ENCODE measurements around the gene ABLIM1.

The ABLIM1 gene

DNA sequence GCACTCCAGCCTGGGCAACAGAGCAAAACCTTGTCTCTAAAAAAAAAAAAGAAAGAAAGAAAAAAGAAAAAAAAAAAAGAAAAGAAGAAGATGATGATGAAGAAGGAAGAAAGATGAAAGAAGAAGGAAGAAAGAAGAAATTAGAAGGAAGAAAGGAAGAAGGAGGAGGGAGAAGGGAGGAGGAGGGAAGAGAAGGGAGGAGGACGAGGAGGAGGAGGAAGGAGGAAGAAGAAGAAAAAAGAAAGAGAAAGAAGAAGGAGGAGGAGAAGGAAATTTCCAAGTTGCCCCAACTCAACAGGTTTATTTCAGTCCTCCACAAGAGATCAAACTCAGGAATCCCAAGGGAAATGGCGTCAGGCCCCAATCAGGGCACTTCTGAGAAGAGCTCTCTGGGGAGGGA is 115.7 kb downstream of the ABLIM1 start:
- no peak for DNase-seq

DNA sequence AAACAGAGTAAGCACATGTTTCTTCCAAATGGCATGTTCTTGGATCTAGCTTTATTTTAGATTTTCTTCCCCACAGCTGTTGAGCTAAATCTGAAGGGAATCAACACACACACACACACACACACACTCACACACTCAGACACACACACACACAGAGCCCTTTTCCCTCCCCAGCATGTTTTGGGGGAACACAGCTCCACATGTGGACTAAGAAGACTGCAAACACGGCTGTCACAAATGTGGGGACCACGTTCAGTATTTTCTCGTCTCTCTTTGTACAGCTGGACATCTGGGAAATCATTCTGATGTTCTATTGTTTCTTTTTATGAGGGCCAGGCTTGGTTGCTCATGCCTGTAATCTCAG is 116.3 kb downstream of the ABLIM1 start:
- DNase-seq, result no peak

DNA sequence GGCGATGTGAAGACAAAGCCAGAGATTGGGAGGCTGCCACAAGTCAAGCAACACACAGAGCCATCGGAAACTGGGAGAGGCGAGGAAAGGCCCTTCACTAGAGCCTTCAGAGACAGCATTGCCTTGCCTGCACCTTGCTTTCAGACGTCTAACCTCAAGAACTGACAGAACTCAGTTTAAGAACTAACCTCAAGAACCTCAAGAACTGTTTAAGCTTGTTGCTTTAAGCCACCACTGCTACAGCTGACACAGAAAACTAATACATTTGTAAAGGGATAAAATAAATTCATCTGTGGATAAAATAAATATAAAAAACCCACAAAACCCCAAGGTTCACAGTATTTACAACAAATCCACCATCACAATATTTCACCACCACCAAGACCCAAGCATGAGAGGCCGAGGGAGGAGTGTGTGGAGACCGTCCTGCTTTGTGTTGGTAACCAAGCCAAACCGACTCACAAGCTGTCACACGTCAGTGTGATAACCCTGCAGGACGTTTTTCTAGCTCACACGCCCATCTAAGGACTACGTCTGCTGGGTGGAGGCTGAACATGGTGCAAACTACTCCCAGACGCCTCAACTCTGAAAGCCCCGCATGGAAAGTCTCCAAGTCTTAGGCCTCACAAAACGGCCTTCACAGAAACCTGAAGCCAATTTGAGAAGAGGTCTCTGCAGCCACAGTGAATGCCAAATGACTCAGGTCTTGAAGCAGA is 116.8 kb downstream of the ABLIM1 start:
- DNase-seq, result no peak

DNA sequence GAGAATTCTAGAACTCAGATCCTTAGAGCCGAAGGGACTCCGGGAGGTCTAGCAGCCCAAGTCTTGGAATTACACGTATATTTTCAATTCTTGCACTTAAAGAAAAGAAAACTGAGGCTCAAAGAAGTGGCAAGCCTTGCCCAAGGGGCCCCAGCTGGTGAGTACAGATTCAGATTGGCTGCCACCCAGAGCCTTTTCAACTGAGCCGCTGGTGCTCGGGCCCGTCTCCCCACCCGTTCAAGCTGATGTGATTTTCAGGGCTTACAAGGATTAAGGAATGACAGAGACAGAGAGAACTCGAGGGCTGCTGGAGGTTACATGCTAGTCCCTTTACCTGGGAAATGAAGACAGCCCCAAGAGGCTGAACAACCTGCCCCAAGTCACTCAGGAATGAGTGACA is 117.8 kb downstream of the ABLIM1 start:
- no peak for DNase-seq

DNA sequence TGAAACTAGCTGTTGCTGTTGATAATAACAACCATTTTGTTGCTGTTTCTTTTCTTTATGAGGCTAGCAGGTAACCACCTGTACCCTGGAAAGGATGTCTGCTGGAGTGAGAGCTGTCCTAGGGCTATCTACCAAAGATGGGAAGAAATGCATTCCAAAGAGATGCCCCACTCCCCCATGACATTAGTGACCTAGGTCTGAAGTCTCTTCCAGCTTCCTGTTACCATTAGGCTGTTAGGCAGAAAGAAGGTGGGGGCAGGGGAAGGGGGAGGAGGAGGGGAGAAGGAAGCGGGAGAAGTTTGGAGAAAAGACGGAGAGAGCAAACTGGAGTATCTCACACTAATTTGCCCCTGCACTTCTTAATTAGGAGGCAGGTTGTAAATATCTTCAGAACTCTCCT is 118.5 kb downstream of the ABLIM1 start:
- no peak for DNase-seq

DNA sequence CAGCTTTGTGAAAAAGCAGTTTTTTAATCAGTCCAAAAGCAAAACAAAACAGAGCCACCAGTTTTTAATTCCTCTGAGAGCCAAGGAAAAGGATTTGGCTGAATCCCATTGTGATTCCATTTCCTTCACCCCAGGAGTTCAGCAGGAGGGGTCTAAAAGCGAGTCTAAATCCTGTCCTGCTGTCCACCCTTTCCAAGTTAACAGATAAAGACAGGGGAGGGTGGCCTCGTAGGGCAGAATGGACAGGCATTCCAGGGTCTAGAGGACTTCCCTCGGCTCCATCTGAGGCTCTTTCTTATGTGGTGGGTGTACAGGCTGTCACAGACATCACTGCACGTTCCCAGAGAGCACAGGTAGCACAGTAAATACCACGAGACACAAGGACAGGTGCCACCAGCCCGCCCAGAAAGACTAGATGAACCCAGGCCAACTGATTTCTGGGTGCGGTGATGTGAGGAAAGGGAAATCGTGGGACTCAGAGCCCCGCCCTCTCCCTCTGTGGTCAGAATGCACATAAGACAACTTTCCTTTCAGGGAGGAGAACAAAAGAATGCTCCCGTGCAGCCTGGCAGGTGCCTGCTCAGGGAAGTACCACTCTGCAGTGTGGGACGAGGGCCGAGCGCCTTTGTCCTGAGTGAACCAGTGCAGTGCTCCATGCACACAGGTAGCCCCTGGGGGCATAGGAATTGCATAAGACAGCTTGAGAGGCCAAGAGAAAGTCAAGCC is 119.7 kb downstream of the ABLIM1 start:
- no peak for DNase-seq

DNA sequence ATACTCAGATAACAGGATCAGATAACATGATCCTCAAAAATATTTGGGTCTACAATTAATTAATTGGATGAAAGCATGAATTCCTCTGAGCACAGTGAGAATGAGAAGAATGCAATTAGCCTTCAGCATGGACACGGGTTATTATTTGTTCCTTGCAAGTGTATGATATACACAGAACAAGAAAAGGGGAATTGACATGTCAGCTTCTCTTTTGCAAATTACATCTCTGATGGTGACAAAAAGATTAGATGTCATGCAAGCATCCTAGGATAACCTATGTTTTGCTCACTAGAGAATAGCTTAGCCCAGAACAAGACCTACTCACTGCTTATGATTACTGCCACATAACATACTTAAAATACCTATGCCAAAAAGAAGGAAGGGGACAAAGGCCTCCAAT is 120.3 kb downstream of the ABLIM1 start:
- no peak for DNase-seq

DNA sequence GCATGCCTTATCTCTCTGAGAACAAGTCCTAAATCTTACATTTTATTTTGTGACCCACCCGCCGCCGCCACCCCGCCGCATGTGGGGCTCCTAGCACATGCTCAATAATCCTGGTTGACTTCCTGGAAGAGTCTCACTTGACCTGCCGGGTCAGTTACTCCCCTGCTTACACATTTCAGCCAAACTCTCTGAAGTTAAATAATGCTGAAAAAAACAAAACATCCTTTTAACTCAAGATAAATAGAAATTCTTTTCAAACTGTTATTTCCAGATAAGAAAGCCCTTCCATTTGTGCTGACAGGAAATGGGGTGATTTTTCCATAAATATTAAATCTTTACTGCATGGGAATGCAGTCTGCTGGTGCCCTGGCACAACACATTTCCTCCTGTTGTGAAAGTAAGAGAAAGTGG is 123.5 kb downstream of the ABLIM1 start:
- DNase-seq, result no peak

DNA sequence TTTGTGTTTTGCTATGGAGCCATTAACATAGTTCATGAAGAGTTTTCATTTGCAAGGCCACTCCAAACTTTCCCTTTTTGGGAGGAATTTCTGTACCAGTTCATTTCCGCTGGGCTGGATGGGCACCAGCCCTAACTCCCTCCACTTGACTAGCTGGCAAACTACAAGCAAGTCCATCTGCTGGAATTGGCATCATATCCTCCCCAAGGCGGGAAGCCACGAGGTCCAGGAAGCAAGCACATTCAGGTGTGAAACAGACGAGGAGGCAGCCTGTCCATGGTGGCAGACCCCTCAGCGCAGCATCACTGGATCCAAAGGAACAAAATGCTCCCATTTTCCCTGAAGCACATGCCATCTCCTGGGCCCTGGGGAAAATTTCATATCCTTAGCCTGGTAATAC is 125.8 kb downstream of the ABLIM1 start:
- no peak for DNase-seq

DNA sequence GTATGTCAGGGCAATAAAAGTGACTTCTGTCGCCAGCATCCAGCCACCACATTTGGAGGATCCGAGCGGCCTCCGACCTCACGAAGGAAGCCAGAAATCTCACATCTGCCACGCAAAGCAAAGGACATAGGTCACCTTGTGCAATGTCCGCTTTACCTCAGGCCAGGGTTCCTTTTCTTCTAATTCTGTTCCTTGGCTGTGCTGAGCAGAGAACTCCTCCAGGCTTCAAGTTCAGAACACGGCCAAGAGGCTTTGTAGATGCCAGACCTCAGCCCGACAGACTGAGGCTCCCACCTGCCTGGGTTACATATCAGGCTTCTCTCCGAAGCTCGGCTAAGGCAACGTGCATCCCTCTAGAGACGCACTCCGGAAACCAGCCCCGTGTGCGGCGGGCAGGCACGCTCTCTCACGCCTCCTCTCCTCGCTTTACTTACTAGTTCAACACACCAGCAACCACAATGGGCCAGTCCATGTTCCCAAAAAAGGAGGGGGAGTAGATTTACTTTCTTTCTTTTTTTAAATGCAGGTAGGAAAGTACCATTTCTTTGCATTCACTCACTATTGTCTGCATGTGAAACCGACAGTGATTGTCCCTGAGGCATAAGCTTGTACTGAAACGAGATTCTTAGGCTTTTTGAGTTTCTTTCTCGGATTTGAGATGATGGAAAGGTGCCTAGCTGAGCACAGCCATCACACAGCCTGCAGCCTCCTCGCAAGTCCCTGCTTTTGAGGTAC is 131.4 kb downstream of the ABLIM1 start:
- DNase-seq, result peak; percentile 95

DNA sequence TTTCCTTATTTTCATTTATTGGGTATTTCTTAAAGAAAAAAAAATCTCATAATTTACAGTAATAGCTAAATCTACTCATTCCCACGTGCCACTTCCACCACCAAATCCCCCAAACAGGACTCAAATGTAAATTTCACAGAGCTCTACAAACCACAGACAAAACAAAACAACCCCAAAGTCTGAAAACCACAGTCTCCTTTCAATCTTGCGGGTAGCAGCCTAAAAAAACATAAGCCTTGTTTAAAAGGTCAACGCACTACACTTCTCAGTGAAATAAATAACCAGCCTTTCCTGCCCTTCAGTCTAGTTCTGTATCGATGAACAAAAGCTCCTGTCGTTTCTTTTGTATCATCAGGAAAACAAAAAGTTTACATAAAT is 132.0 kb downstream of the ABLIM1 start:
- no peak for DNase-seq

DNA sequence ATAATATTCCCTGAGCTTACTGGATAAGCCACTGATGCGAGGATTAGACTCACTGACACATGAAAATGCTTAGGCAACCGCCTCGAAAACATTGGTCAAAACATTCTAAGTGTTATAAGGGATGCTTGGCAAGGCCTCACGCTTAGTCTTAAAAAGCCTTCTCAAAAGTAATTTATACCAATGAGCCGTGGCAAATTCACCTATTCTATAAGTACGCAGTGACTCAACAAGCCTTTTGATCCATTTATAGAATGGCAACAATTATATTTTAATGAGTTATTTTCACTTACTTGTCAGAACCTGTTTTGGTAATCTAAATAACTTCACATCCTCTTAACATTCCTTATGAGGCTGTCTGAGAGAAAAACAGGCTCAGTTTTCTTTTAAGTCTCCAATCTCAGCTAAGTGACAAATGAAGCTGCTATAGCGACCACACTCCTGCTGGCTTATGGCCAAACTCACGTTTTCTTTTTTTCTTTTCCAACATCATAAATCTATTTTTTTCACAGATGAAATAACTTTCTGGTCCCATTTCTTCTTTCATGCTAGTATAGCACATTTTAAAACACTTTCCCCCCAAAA is 132.6 kb downstream of the ABLIM1 start:
- no peak for DNase-seq

DNA sequence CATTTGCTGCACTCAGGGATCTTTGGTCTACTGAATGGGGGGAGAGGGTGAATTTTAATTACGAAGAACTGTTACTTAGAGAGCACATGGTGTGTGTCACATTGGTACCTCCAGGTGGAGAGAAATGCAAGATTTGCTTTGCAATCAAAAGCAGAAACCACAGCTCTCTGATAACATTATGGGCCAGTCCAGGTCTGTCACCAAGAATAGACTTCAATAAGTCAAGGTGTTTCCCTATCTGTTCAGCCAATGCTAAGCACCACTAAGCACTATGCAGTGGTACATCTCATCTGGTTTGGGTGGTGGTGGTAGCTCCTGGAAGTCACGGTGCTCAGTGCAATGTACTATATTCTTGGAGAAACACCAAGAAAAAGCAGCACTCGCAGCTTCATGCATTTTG is 134.2 kb downstream of the ABLIM1 start:
- no peak for DNase-seq

DNA sequence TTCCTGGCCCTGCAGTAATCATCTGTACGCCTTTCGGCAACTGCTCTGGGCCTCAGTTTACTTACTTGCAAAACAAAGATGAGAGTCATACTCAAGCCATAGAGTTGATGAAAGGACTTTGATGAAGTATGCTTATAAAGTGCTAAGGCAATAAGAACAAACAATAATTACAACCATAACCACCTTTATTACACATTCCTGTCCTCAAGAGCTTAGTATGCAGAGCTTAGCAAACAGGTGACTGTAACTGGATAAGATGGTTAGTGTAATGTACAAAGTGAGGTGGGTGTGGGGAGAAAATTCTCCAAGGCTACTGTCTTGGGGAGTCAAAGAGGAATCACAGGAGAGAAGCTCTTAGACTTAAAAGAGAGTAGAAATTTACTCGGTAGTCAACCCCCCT is 136.8 kb downstream of the ABLIM1 start:
- DNase-seq, result no peak

DNA sequence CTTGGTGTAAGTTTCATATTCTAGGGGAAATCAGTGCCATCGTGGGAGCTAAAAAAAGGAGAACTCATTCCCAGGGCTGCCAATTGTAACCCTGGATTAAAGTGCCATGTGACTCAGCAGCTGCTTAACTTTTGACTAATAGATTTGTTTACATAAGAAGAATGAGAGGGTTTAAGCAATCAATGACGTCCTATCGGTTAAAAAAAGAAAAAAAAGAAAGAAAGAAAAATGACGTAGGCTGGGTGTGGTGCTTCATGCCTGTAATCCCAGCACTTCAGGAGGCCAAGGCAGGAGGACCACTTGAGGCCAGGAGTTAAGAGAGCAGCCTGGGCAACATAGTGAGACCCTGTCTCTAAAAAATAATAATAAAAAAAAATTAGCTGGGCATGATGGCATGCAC is 137.6 kb downstream of the ABLIM1 start:
- DNase-seq, result peak; percentile 55

DNA sequence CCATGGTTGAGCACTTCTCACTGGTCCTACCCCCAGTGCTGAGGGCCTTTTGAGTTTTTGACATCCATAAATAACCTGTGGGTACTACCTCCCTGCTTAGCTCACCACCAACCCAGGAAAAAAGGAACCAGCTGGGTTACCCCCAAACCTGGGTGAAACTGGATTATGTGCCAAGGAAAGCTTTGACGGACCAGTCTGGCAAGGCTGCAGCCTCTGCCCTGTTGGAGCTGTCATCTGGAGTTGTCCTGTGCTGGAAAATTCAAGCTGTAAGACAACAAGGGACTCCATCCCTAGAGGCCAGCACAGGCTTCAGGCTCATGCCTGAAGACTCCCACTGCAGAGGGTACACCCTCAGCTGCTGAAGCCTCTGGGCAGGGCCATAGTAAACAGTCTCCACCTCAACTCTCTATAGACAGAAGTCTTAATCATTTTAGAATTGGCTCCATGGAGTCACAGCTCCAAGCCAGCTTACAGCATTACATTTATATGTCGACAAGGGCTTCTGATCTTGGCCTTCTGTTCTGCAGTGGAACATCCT is 138.2 kb downstream of the ABLIM1 start:
- DNase-seq, result no peak

DNA sequence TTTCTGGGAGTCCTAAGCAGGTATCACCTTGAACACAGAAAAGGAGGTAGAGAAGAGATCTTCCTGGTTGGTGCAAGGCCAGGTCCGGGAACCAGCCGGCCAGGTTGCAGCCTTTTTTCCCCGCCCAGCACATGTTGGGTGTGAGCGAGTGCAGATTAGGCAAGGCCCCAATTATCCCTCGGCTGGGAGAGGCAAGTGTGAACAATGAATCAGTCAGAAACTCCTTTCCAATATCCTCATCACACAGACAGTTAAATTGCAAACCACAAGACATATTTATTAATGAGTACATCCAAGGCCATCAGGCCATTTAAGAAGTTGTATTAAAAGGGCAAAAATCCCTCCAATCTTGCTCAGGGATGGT is 138.8 kb downstream of the ABLIM1 start:
- DNase-seq, result no peak

DNA sequence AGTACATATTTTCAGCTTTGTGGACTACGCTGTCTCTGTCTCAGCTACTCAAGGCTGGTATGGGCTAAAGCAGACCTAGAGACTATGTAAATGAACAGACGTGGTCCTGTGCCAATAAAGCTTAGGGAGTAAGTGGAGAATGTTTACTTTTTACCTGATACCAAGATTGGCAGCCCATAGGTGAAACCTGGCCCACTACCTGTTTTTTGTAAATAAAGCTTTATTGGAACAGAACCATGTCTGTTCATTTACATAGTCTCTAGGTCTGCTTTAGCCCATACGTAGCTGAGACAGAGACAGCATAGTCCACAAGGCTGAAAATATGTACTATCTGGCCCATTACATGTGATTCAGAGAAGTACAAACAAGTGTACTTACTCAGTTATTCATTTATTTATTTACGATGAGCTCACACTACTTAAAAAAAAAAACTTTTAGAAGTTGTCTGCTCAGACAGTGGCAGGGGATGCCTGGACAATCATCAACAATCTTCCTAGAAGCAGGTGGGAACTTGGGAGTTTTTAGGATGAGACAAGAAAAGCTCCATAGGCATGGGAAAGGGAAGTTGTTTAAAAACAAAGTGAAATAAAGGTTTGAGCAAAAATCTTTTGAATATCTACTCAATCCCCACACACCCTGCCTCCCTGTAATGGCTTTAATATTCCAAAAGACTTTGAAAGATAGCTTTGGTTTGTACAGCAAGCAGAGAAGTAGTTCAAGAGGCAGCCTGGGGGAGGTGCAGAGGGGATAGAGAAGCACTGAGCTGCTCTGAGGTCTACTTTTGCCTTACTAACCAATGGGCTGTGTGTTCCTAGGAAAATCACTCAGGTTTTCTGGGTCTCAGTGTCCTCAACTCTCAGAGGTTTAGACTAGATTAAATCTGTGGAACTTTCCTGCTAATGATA is 139.4 kb downstream of the ABLIM1 start:
- no peak for DNase-seq

DNA sequence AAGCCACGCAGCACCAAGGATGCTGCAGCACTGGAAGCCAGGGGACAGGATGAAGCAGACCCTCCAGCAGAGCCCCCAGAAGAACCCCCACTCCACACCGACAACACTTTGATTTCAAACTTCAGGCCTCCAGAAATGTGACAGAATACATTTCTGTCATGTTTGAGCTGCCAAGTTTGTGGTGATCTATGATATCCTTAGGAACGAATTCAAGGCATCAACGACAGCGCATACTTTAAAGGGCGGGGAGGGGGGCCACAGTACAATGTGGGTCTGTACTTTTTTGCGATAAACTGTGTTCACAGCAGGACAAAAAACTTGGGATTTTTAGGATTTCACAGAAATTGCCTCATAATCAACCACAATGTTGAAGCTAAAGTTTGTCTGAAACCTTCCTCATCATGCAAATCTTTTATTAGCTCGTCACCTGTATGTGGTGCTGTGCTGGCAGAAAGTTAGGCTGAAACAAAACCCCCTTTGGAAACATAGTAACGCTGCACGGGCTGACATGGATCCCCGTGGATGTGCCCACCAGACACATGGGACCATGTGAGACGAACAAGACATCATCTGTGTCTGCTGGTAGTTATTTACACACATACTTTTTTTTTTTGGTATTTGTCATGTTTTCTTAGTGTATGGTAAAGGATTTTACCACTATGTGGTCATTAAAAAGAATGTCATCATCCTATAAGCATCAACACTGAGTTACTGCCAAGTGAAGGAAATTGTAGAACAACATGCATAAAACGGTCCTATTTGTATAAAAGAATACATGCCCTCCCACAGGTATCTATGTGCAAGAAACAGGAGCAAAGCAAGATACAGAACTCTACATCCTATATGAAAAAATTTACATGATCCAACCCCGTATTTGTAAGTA is 140.5 kb downstream of the ABLIM1 start:
- DNase-seq, result no peak

DNA sequence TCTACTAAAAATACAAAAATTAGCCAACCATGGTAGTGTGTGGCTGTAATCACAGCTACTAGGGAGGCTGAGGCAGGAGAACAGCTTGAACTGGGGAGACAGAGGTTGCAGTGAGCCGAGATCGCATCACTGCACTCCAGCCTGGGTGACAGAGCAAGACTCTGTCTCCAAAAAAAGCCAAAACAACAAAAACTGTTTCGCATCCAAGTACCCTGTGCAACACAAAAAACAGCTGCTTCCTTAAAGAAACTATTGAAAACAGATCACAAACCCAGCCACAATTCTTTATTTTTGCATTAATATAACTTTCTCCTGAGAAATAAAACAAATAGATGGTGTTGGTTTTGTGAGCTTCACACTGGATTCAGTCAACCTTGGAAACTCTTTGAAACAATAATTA is 141.7 kb downstream of the ABLIM1 start:
- DNase-seq, result no peak

DNA sequence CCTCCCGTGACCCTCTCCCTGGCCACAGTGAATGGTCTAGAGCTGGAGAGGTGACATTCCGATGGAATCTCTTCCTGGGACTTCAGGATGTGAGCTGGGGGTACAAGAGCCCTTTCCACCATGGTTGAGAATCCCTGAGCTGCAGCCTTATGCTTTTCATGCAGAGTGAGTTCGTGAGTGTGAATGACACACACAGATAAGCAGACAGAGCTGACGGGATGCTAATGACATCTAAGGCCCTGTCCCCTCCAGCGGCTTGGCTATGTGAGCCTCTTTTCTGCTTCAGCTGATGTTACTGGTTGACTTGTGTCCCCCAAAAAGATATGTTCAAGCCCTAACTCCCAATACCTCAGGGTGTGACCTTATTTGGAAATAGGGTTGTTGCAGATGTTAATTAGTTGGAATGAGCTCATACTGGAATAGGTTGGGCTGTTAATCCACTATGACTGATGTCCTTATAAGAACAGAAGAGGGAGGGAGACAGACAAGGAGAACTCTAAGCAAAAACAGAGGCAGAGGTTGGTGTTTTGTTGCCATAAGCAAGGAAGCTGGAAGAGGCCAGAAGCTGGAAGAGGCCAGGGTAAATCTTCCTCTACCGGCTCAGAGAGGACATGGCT is 142.7 kb downstream of the ABLIM1 start:
- no peak for DNase-seq
